K562 (cell line): ENCODE results near the gene SNAPC2. TPM values are rescaled to one million over a fixed set of nuclear protein-coding genes. Genes with fewer than 3 reads are reported as not detected.

Experiments used
- CHD4 ChIP-seq: fragments of 200-600 bp; sonication (generic); IDR thresholded peaks from 3 replicates; pipeline ENCODE4 v1.6.1; 2012; ENCODE audit warnings: low read depth, mild to moderate bottlenecking, mixed read lengths, low read length, inconsistent platforms; ENCODE audit not compliant: insufficient read depth, insufficient replicate concordance, poor library complexity, severe bottlenecking
- ESRRA ChIP-seq: fragments of 450-650 bp; IDR thresholded peaks from 2 replicates; pipeline ENCODE4 v1.6.1; 2014; ENCODE audit warnings: low read depth, mild to moderate bottlenecking, moderate library complexity, borderline replicate concordance
- HNRNPLL ChIP-seq: fragments of 200-400 bp; formaldehyde crosslinking; IDR thresholded peaks from 2 replicates; pipeline ENCODE4 v1.6.1; 2017; ENCODE audit warnings: low read length, low read depth, mild to moderate bottlenecking; ENCODE audit not compliant: poor library complexity, severe bottlenecking
- ID3 ChIP-seq, 2 experiments: fragments of 250-450 bp in 1 of 2; fragments of 450-650 bp in 1 of 2; sonication (Bioruptor Pico) in 1 of 2; IDR thresholded peaks; 2 replicates each; pipeline versions ENCODE4 v1.6.1 to v1.8.0; 2016 to 2021; ENCODE audit warnings: mild to moderate bottlenecking in 2 of 2, moderate library complexity in 2 of 2, missing compliant biosample characterization in 1 of 2, missing genetic modification characterization in 1 of 2
- KDM4B ChIP-seq, 2 experiments: fragments of 450-650 bp in 1 of 2; sonication (generic) in 1 of 2; IDR thresholded peaks; 2 replicates each; pipeline ENCODE4 v1.6.1; 2016 to 2017; ENCODE audit warnings: borderline replicate concordance in 2 of 2, antibody characterized with exemption in 1 of 2, low read depth in 1 of 2, mild to moderate bottlenecking in 1 of 2
- LCOR ChIP-seq: sonication (generic); formaldehyde crosslinking; IDR thresholded peaks from 2 replicates; pipeline ENCODE4 v1.8.0; 2022; ENCODE audit warnings: mild to moderate bottlenecking, missing genetic modification reagents
- MTA2 ChIP-seq: fragments of 450-650 bp; IDR thresholded peaks from 2 replicates; pipeline ENCODE4 v1.6.1; 2016; ENCODE audit warnings: low read depth
- NCOR1 ChIP-seq: fragments of 450-650 bp; IDR thresholded peaks from 2 replicates; pipeline ENCODE4 v1.6.1; 2016; ENCODE audit warnings: mild to moderate bottlenecking, moderate library complexity
- RFX5 ChIP-seq: IDR thresholded peaks from 2 replicates; pipeline ENCODE4 v1.6.1; 2011; ENCODE audit warnings: low read depth, mild to moderate bottlenecking, improper control_type of control experiment, low read length
- RFX7 ChIP-seq: fragments of 250-450 bp; sonication (Bioruptor Pico); IDR thresholded peaks from 2 replicates; pipeline ENCODE4 v1.5.1; 2021; ENCODE audit warnings: mild to moderate bottlenecking
- TAF1 ChIP-seq: IDR thresholded peaks from 2 replicates; pipeline ENCODE4 v1.6.1; 2011; ENCODE audit warnings: mild to moderate bottlenecking, low read length, moderate library complexity; ENCODE audit not compliant: insufficient read depth, control insufficient read depth, severe bottlenecking; ENCODE audit errors: extremely low read depth
- TAL1 ChIP-seq: fragments of 450-650 bp; IDR thresholded peaks from 2 replicates; pipeline ENCODE4 v1.6.1; 2016; ENCODE audit warnings: mild to moderate bottlenecking
- XRCC3 ChIP-seq: fragments of 450-650 bp; IDR thresholded peaks from 2 replicates; pipeline ENCODE4 v1.6.1; 2017; ENCODE audit warnings: mild to moderate bottlenecking, moderate library complexity
- ZNF395 ChIP-seq: fragments of 200-800 bp; sonication (Bioruptor generic); IDR thresholded peaks from 2 replicates; pipeline ENCODE4 v1.6.1; 2017; ENCODE audit warnings: missing genetic modification characterization, missing compliant biosample characterization
- ZNF408 ChIP-seq: fragments of 250-450 bp; sonication (Bioruptor Pico); IDR thresholded peaks from 2 replicates; pipeline ENCODE4 v1.4.0; 2020; ENCODE audit warnings: low read depth, mild to moderate bottlenecking, moderate library complexity
- polyA plus RNA-seq, 8 experiments: library from polyadenylated mRNA; depleted of rRNA in 4 of 8; stranded (reverse) in 5 of 8; unstranded in 3 of 8; fragments of >200 nt; fragmentation: Nextera tagmentation in 2 of 8; fragmentation: Illumina TruSeq in 1 of 8; extraction: Ambion mirVana in 2 of 8; extraction: Trizol in 1 of 8; gene quantifications; 2 replicates each; pipeline versions ENCODE4 v1.2.1 to v1.2.3, GENCODE V29; 2011 to 2014; ENCODE audit warnings: inconsistent platforms in 1 of 8, missing spikeins in 1 of 8
- total RNA-seq, 7 experiments: library from RNA; depleted of rRNA in 6 of 7; stranded (reverse); fragments of >200 nt in 6 of 7; fragmentation: Illumina TruSeq in 2 of 7; extraction: Trizol in 2 of 7; gene quantifications; 2 replicates each; pipeline versions ENCODE4 v1.2.1 to v1.2.3, GENCODE V29; 2011 to 2021; ENCODE audit warnings: low replicate concordance in 1 of 7
- TF ChIP-seq, protein P1 (sequence below), 2 experiments: fragments of 450-650 bp in 1 of 2; sonication (generic) in 1 of 2; formaldehyde crosslinking; conservative IDR thresholded peaks; 2 replicates each; pipeline versions ENCODE4 v1.4.0 to v1.8.1; 2020 to 2022; ENCODE audit warnings: mild to moderate bottlenecking in 1 of 2, missing genetic modification reagents in 1 of 2
- TF ChIP-seq, protein P2 (sequence below): fragments of 450-650 bp; IDR thresholded peaks from 2 replicates; pipeline ENCODE4 v1.6.1; 2016; ENCODE audit warnings: missing biosample characterization, missing genetic modification characterization
- TF ChIP-seq, protein P3 (sequence below): fragments of 250-450 bp; sonication (Bioruptor Pico); IDR thresholded peaks from 2 replicates; pipeline ENCODE4 v1.4.0; 2020; ENCODE audit warnings: mild to moderate bottlenecking
- TF ChIP-seq, protein P4 (sequence below): sonication (generic); formaldehyde crosslinking; IDR thresholded peaks from 2 replicates; pipeline ENCODE4 v1.4.0; 2020; ENCODE audit warnings: mild to moderate bottlenecking, missing genetic modification reagents

The SNAPC2 gene
- total and polyA plus RNA-seq, 9 of the 15 experiments (the other 6 are each of a cell fraction or from before 2014, with no cell fraction given) = 0.59 to 45.1 (median 15.3) TPM

DNA sequence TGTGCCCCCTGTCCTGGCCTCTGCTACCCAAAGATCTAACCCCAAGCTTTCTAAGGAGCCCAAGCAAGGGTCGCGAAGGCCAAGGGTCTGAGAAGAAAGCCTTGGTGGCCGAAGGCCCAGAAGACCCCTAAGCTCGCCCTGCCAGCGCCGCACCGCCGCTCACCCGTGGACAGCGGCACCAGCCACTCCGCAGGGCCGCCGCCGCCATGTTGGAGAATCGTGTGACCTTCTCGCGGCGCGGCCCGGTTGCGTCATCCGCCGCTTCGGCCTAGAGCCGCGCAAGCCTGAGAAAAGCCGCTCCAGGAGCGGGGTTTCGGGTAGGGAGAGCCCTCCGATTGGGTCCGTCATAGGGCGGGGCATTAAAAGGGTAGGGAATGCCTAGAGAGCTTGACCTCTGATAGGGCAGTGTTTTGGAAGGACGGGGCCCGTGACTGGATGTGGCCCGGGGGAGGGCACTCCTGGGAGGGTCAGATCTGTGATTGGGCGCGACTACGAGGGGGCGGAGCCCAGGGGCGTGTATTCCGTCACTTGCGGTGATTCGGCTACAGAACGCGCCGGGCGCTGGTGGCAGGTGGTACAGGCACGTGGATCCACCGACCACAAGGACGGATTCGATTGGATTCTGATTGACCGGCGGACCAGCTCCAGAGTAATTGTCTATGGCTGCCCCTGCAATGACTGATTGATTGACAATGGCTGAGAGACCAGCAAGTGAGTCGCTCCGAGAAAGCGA is 23.5 kb downstream of the SNAPC2 start, which contains the start of gene TIMM44 (continued):
- TF ChIP-seq CHD4 = no peak
- TF ChIP-seq RFX7 (CRISPR knock-in tag) = no peak
- TF ChIP-seq ID3 (CRISPR knock-in tag; IDR thresholded peaks at IDR 0.05) = no peak
- peak; percentile 90 for TF ChIP-seq ID3 (tag; IDR thresholded peaks at IDR 0.05)
- no peak for TF ChIP-seq ZNF395
- no peak for TF ChIP-seq MTA2
- TF ChIP-seq HNRNPLL = peak; percentile 97
- no peak for TF ChIP-seq XRCC3
- TF ChIP-seq, protein P1, sequence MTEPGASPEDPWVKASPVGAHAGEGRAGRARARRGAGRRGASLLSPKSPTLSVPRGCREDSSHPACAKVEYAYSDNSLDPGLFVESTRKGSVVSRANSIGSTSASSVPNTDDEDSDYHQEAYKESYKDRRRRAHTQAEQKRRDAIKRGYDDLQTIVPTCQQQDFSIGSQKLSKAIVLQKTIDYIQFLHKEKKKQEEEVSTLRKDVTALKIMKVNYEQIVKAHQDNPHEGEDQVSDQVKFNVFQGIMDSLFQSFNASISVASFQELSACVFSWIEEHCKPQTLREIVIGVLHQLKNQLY (CRISPR knock-in tag; conservative IDR thresholded peaks at IDR 0.05) = no peak
- no peak for TF ChIP-seq KDM4B (IDR thresholded peaks at IDR 0.05; ENCODE audit: borderline replicate concordance in 2 of 2, low read depth in 1 of 2)
- no peak for TF ChIP-seq TAL1
- TF ChIP-seq ESRRA = peak; percentile 95
- TF ChIP-seq, protein P2, sequence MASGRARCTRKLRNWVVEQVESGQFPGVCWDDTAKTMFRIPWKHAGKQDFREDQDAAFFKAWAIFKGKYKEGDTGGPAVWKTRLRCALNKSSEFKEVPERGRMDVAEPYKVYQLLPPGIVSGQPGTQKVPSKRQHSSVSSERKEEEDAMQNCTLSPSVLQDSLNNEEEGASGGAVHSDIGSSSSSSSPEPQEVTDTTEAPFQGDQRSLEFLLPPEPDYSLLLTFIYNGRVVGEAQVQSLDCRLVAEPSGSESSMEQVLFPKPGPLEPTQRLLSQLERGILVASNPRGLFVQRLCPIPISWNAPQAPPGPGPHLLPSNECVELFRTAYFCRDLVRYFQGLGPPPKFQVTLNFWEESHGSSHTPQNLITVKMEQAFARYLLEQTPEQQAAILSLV (tag) = peak; percentile 91
- TF ChIP-seq NCOR1 = no peak
- TF ChIP-seq, protein P3, sequence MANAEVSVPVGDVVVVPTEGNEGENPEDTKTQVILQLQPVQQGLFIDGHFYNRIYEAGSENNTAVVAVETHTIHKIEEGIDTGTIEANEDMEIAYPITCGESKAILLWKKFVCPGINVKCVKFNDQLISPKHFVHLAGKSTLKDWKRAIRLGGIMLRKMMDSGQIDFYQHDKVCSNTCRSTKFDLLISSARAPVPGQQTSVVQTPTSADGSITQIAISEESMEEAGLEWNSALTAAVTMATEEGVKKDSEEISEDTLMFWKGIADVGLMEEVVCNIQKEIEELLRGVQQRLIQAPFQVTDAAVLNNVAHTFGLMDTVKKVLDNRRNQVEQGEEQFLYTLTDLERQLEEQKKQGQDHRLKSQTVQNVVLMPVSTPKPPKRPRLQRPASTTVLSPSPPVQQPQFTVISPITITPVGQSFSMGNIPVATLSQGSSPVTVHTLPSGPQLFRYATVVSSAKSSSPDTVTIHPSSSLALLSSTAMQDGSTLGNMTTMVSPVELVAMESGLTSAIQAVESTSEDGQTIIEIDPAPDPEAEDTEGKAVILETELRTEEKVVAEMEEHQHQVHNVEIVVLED (CRISPR knock-in tag) = peak; percentile 50
- peak; percentile 96 for TF ChIP-seq TAF1
- TF ChIP-seq ZNF408 = no peak
- TF ChIP-seq, protein P4, sequence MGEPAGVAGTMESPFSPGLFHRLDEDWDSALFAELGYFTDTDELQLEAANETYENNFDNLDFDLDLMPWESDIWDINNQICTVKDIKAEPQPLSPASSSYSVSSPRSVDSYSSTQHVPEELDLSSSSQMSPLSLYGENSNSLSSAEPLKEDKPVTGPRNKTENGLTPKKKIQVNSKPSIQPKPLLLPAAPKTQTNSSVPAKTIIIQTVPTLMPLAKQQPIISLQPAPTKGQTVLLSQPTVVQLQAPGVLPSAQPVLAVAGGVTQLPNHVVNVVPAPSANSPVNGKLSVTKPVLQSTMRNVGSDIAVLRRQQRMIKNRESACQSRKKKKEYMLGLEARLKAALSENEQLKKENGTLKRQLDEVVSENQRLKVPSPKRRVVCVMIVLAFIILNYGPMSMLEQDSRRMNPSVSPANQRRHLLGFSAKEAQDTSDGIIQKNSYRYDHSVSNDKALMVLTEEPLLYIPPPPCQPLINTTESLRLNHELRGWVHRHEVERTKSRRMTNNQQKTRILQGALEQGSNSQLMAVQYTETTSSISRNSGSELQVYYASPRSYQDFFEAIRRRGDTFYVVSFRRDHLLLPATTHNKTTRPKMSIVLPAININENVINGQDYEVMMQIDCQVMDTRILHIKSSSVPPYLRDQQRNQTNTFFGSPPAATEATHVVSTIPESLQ (CRISPR knock-in tag) = peak; percentile 25; the same call in 1 of the 2 replicates
- TF ChIP-seq RFX5 = no peak
- TF ChIP-seq LCOR (CRISPR knock-in tag) = peak; percentile 91
